Adrenal gland (tissue), 5 donors: ENCODE data around the gene ATXN2.

ENCODE experiments used
- POLR2A ChIP-seq, 2 donors: fragments of 450-650 bp; IDR thresholded peaks; one replicate each; pipeline ENCODE4 v1.6.1; 2017; ENCODE audit warnings: antibody characterized with exemption in 2 of 2, mild to moderate bottlenecking in 2 of 2, moderate library complexity in 1 of 2
- TF ChIP-seq, protein P1 (sequence below), 6 experiments: fragments of 450-650 bp in 4 of 6; fragments of 200-600 bp in 2 of 6; sonication (generic) in 1 of 6; IDR thresholded peaks; 1 replicate in 5 of 6; 2 replicates in 1 of 6; pipeline versions ENCODE4 v1.5.1 to v1.8.0; 2016 to 2021; ENCODE audit warnings: antibody characterized with exemption in 6 of 6, mild to moderate bottlenecking in 2 of 6, moderate library complexity in 1 of 6
- donor health status: DM: no; HTN: no; CAD: no.

DNA sequence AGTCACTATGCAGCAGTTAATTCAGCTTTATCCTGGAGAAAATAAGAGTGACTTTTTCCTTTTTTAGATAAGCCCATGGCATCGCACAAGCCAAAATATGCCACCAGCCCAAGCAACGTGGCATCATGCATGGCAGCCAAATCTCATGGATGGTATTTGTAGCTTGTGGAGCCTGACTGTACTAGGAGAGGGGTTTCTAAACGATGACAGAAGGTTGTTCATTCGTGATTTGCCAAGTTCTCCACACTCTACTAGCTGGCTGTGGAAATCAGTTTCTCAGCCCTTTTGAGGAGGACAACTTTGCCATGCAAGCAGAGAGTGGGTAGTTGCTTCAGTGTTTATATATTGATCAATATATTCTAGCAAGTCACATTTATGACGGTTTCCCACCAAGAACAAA, 41.4 kb upstream of the ATXN2 start:
- no peak for TF ChIP-seq POLR2A (IDR thresholded peaks at IDR 0.05)
- TF ChIP-seq, protein P1, sequence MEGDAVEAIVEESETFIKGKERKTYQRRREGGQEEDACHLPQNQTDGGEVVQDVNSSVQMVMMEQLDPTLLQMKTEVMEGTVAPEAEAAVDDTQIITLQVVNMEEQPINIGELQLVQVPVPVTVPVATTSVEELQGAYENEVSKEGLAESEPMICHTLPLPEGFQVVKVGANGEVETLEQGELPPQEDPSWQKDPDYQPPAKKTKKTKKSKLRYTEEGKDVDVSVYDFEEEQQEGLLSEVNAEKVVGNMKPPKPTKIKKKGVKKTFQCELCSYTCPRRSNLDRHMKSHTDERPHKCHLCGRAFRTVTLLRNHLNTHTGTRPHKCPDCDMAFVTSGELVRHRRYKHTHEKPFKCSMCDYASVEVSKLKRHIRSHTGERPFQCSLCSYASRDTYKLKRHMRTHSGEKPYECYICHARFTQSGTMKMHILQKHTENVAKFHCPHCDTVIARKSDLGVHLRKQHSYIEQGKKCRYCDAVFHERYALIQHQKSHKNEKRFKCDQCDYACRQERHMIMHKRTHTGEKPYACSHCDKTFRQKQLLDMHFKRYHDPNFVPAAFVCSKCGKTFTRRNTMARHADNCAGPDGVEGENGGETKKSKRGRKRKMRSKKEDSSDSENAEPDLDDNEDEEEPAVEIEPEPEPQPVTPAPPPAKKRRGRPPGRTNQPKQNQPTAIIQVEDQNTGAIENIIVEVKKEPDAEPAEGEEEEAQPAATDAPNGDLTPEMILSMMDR (IDR thresholded peaks at IDR 0.05) = no peak
